ENCODE measurements around the gene RGS17.

DNA sequence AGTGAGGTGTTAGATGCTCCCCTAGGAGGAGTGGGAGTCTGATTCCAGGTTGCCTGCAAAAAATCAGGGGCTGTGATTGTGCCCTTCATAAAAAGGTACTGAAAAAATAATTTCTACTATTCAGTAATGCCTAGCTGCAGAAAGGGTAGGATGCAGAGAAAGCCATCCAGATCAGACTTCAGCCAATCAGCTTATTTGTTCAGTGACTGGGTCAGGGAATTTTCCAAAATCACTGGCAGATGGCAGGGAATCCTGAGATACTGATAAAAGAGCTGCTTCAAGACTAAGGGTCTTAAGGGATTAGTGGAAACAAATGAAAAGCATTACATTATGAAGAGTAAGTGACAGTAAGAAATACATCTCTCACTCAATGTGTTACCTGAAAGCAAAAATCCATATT lies 85.8 kb downstream of the RGS17 start:
- TF ChIP-seq TCF12 (IDR thresholded peaks at IDR 0.05; ENCODE audit: low read depth) (no peak), FOXM1 (IDR thresholded peaks at IDR 0.05; ENCODE audit: borderline replicate concordance, low read depth) (no peak), CEBPB (IDR thresholded peaks at IDR 0.05) (no peak), REST (IDR thresholded peaks at IDR 0.05; ENCODE audit: low read depth) (no peak), MAX (IDR thresholded peaks at IDR 0.05) (no peak), RAD21 (IDR thresholded peaks at IDR 0.05; ENCODE audit: low read depth) (no peak), TEAD4 (IDR thresholded peaks at IDR 0.05) (no peak), TAF1 (IDR thresholded peaks at IDR 0.05; ENCODE audit: low read depth) (no peak), EP300 (IDR thresholded peaks at IDR 0.05; ENCODE audit: borderline replicate concordance) (no peak), YY1 (IDR thresholded peaks at IDR 0.05; ENCODE audit: low read depth) (no peak), NFIC (IDR thresholded peaks at IDR 0.05) (no peak), CREB1 (IDR thresholded peaks at IDR 0.05; ENCODE audit: low read depth) (no peak)
